Stomach (tissue), 9 donors: ENCODE data around the gene SLAMF6. TPM values are rescaled to one million over a fixed set of nuclear protein-coding genes. Genes with fewer than 3 reads are reported as not detected.
"Not testable (repeated sequence)": the region's sequence is repeated elsewhere in the genome, so short reads cannot be mapped to it uniquely, and the experiment has no call there.

Experiments
- DNase-seq, 2 donors: peaks; one replicate each; pipeline versions ENCODE4 v3.0.0 to v3.0.0-alpha.2; 2013 to 2019
- H3K27ac ChIP-seq, 5 donors: fragments of 200-600 bp in 4 of 5; sonication (generic) in 4 of 5; one replicate each; pipeline ENCODE4 v1.5.1; 2013 to 2019; ENCODE audit warnings: mild to moderate bottlenecking in 1 of 5, moderate library complexity in 1 of 5
- H3K27me3 ChIP-seq, 3 donors: fragments of 200-600 bp; sonication (generic); one replicate each; pipeline ENCODE4 v1.5.1; 2017 to 2019; ENCODE audit warnings: mixed run types in 1 of 3
- H3K36me3 ChIP-seq, 4 donors: fragments of 200-600 bp; sonication (generic); 1 replicate in 3 of 4; 2 replicates in 1 of 4; pipeline ENCODE4 v1.5.1; 2016 to 2019
- H3K4me1 ChIP-seq, 4 donors: fragments of 200-600 bp; sonication (generic); one replicate each; pipeline ENCODE4 v1.5.1; 2016 to 2019
- H3K4me3 ChIP-seq, 4 donors: fragments of 200-600 bp; sonication (generic) in 3 of 4; one replicate each; pipeline ENCODE4 v1.5.1; 2016 to 2019; ENCODE audit warnings: mild to moderate bottlenecking in 1 of 4
- H3K9me3 ChIP-seq, 4 donors: fragments of 200-600 bp; sonication (generic); one replicate each; pipeline ENCODE4 v1.5.1; 2016 to 2019
- CTCF ChIP-seq, 7 experiments: fragments of 450-650 bp in 4 of 7; fragments of 200-600 bp in 3 of 7; sonication (generic) in 3 of 7; IDR thresholded peaks; one replicate each; pipeline ENCODE4 v1.5.1; 2016 to 2019; ENCODE audit warnings: antibody characterized with exemption in 7 of 7, control low read depth in 2 of 7, mild to moderate bottlenecking in 1 of 7
- EP300 ChIP-seq: sonication (generic); formaldehyde crosslinking; IDR thresholded peaks from one replicate; pipeline ENCODE4 v1.6.1; 2017; ENCODE audit warnings: antibody characterized with exemption
- POLR2A ChIP-seq, 4 donors: fragments of 450-650 bp; IDR thresholded peaks; one replicate each; pipeline ENCODE4 v1.6.1; 2016; ENCODE audit warnings: antibody characterized with exemption in 4 of 4, control low read depth in 2 of 4, mild to moderate bottlenecking in 1 of 4, moderate library complexity in 1 of 4
- POLR2AphosphoS5 ChIP-seq, 3 donors: sonication (generic); formaldehyde crosslinking; IDR thresholded peaks; one replicate each; pipeline ENCODE4 v1.6.1; 2016; ENCODE audit warnings: antibody characterized with exemption in 3 of 3
- WGBS, 5 donors: extraction: QIAGEN DNeasy Blood & Tissue Kit in 3 of 5; methylation state at CpG; one replicate each; pipeline versions ENCODE4 v1.1.5 to v1.1.7; 2013 to 2018; 5-methylcytosine and 5-hydroxymethylcytosine counted together
- intact Hi-C: fragments of 100-400 bp; cut with DNase I; formaldehyde crosslinking; loops from one replicate; pipeline ENCODE4 v1.15.1; 2023; ENCODE audit warnings: low total_unique reads
- polyA plus RNA-seq, 3 donors: library from polyadenylated mRNA; stranded (reverse); fragments of 200-250 nt; gene quantifications; one replicate each; pipeline ENCODE4 v1.2.3, GENCODE V29; 2013
- total RNA-seq, 5 donors: library from RNA; depleted of rRNA; stranded (reverse); fragments of >200 nt; gene quantifications; one replicate each; pipeline versions ENCODE4 v1.1.0 to v1.2.3, GENCODE V29; 2014 to 2016
- donor health status: healthy with polysubstance abuse.
- donor health status: Bipolar disorder and iron deficiency.
- donor health status: healthy.

The SLAMF6 gene
- total and polyA plus RNA-seq, 8 donors: 0.19 to 18.1 (median 1.1) TPM; not detected in 1

DNA sequence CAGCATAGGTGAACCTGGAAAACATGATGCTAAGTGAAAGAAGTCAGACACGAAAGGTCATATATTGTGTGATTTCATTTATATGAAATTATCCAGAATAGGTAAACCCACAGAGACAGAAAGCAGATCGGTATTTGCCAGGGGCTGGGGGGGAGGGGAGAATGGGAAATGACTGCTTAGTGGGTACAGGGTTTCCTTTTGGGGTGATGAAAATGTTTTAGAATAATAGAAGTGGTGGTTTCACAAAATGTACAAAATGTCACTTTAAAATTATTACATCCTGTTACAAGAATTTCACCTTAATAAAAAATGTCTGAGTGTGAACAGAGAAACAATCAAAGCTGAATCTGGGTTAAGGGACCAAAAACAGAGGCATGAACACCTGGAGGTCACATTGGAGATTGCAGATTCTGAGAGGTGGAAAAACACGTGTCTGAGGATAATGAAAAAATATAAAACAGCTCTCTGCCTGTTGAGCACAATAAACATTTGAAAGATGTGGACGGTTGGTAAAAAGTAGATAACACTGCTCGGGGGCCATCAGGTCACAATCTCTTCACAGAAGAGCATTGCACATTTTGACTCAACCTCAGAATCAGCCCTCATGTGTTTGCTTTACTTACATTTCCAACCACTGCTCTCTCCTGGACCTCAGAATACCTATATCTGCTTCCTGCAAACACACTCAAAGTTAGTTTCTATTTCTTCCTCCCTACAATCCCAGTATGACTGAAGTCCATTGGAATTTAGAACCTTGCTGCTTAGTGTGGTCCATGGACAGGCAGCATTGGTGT lies 3.2 kb downstream of the SLAMF6 start:
- WGBS, 5 donors: 29 to 41% (median 32%) methylated on average over 5 of the region's 5 CpGs

DNA sequence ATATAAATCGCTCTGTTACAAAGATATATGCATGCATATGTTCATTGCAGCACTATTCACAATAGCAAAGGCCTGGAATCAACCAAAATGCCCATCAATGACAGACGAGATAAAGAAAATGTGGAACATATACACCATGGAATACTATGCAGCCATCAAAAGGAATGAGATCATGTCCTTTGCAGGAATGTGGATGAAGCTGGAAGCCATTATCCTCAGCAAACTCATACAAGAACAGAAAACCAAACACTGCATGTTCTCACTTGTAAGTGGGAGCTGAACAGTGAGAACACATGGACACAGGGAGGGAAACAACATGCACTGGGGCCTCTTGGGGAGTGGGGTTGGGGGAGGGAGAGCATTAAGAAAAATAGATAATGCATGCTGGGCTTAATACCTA lies 5.5 kb downstream of the SLAMF6 start:
- H3K36me3 ChIP-seq, H3K4me3 ChIP-seq, H3K9me3 ChIP-seq, DNase-seq, H3K27ac ChIP-seq, intact Hi-C loops, H3K27me3 ChIP-seq: not testable (repeated sequence)
- 45 to 73% (median 49%) methylated on average over 2 of the region's 2 CpGs for WGBS, 5 donors
- peaks cover 0 to 12% (median 7%) of the 10 kb centered on the region in 4 donors for H3K4me1 ChIP-seq

More for the DNA sequence above, 3.2 kb downstream of the SLAMF6 start:
- TF ChIP-seq POLR2A (IDR thresholded peaks at IDR 0.05) (no peak), CTCF (IDR thresholded peaks at IDR 0.05) (peak in 1 of 7 experiments; percentile 5)
- Histone ChIP-seq H3K27me3 (no peaks in the 10 kb centered on the region), H3K4me3 (peak overlapping the region in 1 of 4 donors; percentile 29), H3K36me3 (no peaks in the 10 kb centered on the region), H3K9me3 (peaks cover 0 to 7% (median 0%) of the 10 kb centered on the region in 4 donors), H3K4me1 (peaks cover 0 to 12% (median 7%) of the 10 kb centered on the region in 4 donors), H3K27ac (peak overlapping the region in 4 of 5 donors; percentile 43 to 73 (median 62))
- intact Hi-C loops: no loop called here
- DNase-seq: peak in 1 of 2 donors; percentile 46

- H3K4me3 ChIP-seq, intact Hi-C loops, H3K9me3 ChIP-seq, H3K27ac ChIP-seq, DNase-seq, H3K36me3 ChIP-seq, H3K27me3 ChIP-seq: not testable (repeated sequence)
- peaks cover 0 to 12% (median 7%) of the 10 kb centered on the region in 4 donors for H3K4me1 ChIP-seq
- WGBS, 5 donors: 45 to 68% (median 59%) methylated on average over 1 of the region's 1 CpG
These were observed 7.1 kb downstream of the SLAMF6 start for GRCh38 chr1:160515908-160516307.

DNA sequence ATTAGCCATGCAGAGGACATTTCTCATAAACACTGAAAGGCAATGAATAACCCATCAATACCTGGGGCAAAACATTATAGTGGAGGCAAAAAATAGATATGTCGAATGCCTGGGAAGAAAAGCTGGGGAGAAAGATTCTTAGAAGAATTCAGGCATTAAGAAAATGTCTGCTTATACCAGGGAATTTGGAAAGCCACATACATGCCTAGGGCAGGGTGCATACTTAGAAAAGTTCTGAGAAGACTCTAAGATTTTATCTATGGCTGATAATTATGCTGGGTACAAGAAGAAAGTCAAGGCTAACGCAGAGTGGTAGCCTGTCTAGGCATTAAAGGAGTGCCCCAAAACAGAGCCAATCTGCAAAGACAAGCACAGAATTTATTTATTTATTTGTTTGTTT lies 18.4 kb downstream of the SLAMF6 start:
- intact Hi-C loops: no loop called here
- 84 to 95% (median 89%) methylated on average over 2 of the region's 2 CpGs for WGBS, 5 donors
- H3K4me1 ChIP-seq: no peaks in the 10 kb centered on the region
- no peak overlapping the region for H3K4me3 ChIP-seq
- no peak overlapping the region for H3K27ac ChIP-seq
- no peaks in the 10 kb centered on the region for H3K27me3 ChIP-seq
- no peaks in the 10 kb centered on the region for H3K36me3 ChIP-seq
- peaks cover 5 to 38% (median 20%) of the 10 kb centered on the region in 4 donors for H3K9me3 ChIP-seq
- DNase-seq: no peak
- TF ChIP-seq POLR2A (IDR thresholded peaks at IDR 0.05) (no peak), EP300 (no peak), CTCF (IDR thresholded peaks at IDR 0.05) (no peak), POLR2AphosphoS5 (IDR thresholded peaks at IDR 0.05) (no peak)

- no peak overlapping the region for H3K27ac ChIP-seq
- no peaks in the 10 kb centered on the region for H3K27me3 ChIP-seq
- TF ChIP-seq POLR2AphosphoS5 (IDR thresholded peaks at IDR 0.05): no peak
- WGBS, 5 donors: 93 to 96% (median 95%) methylated on average over 6 of the region's 6 CpGs
- H3K36me3 ChIP-seq: no peaks in the 10 kb centered on the region
- H3K9me3 ChIP-seq: peaks cover 5 to 40% (median 12%) of the 10 kb centered on the region in 4 donors
- intact Hi-C loops: no loop called here
- H3K4me3 ChIP-seq: no peak overlapping the region
- no peak for DNase-seq
- H3K4me1 ChIP-seq: no peaks in the 10 kb centered on the region
These were observed 20.0 kb downstream of the SLAMF6 start for GRCh38 chr1:160503087-160503486.
